Subcutaneous abdominal adipose tissue (tissue), 5 donors: ENCODE data around the gene UBA5.

ENCODE experiments used
- H3K27ac ChIP-seq: one replicate; pipeline ENCODE4 v1.7.0; 2013; ENCODE audit warnings: low read depth, mild to moderate bottlenecking, inconsistent platforms, low read length, moderate library complexity
- H3K27me3 ChIP-seq, 5 donors: one replicate each; pipeline ENCODE4 v1.7.0; 2013; ENCODE audit warnings: low read length in 5 of 5, inconsistent platforms in 1 of 5; ENCODE audit not compliant: control insufficient read depth in 5 of 5, insufficient read depth in 4 of 5
- H3K36me3 ChIP-seq, 5 donors: one replicate each; pipeline ENCODE4 v1.7.0; 2013; ENCODE audit warnings: low read length in 5 of 5; ENCODE audit not compliant: control insufficient read depth in 5 of 5, insufficient read depth in 5 of 5
- H3K4me1 ChIP-seq, 5 donors: one replicate each; pipeline ENCODE4 v1.7.0; 2013; ENCODE audit warnings: low read length in 5 of 5, mild to moderate bottlenecking in 3 of 5, moderate library complexity in 1 of 5; ENCODE audit not compliant: control insufficient read depth in 5 of 5, insufficient read depth in 5 of 5
- H3K4me3 ChIP-seq, 5 donors: one replicate each; pipeline ENCODE4 v1.7.0; 2013; ENCODE audit warnings: low read length in 5 of 5, low read depth in 1 of 5
- H3K9ac ChIP-seq, 5 donors: one replicate each; pipeline ENCODE4 v1.7.0; 2013; ENCODE audit warnings: low read length in 5 of 5, mild to moderate bottlenecking in 4 of 5, moderate library complexity in 3 of 5
- H3K9me3 ChIP-seq, 5 donors: one replicate each; pipeline ENCODE4 v1.7.0; 2013; ENCODE audit warnings: low read length in 5 of 5; ENCODE audit not compliant: control insufficient read depth in 5 of 5
- donor health status: healthy.
- donor health status: healthy.
- donor health status: healthy.
- donor health status: healthy.
- donor health status: healthy.

Gene UBA5

GRCh38 chr3:132645058-132645457 lies 15.1 kb upstream of the UBA5 start:
- Histone ChIP-seq H3K27me3 (no peaks in the 10 kb centered on the region), H3K9ac (no peak overlapping the region), H3K36me3 (peaks cover 4 to 13% (median 7%) of the 10 kb centered on the region in 5 donors), H3K9me3 (no peaks in the 10 kb centered on the region), H3K4me1 (peaks cover 0 to 4% (median 2%) of the 10 kb centered on the region in 5 donors), H3K4me3 (no peak overlapping the region), H3K27ac (no peak overlapping the region)

DNA sequence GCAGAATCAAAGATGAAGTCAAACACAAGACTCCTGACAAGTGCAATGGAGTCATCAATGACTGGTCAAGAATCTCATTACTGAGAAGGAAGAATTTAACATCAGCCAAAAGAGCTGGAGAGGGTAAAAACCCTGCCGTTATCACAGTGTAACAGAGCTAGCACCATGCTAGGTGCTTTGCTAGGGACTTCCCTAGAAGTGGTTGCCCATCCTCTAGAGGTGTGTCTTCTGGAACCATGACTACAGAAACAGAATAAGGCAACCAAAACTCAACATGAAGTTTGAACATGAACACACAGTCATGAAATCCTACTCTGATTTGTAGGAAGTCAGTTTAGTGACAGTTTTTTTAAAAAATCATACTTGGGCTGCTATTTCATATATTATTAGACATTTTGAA lies 10.0 kb upstream of the UBA5 start:
- Histone ChIP-seq H3K4me3 (no peak overlapping the region), H3K9ac (no peak overlapping the region), H3K36me3 (no peaks in the 10 kb centered on the region), H3K27ac (no peak overlapping the region), H3K9me3 (no peaks in the 10 kb centered on the region), H3K4me1 (peaks cover 0 to 20% (median 16%) of the 10 kb centered on the region in 5 donors), H3K27me3 (no peaks in the 10 kb centered on the region)

DNA sequence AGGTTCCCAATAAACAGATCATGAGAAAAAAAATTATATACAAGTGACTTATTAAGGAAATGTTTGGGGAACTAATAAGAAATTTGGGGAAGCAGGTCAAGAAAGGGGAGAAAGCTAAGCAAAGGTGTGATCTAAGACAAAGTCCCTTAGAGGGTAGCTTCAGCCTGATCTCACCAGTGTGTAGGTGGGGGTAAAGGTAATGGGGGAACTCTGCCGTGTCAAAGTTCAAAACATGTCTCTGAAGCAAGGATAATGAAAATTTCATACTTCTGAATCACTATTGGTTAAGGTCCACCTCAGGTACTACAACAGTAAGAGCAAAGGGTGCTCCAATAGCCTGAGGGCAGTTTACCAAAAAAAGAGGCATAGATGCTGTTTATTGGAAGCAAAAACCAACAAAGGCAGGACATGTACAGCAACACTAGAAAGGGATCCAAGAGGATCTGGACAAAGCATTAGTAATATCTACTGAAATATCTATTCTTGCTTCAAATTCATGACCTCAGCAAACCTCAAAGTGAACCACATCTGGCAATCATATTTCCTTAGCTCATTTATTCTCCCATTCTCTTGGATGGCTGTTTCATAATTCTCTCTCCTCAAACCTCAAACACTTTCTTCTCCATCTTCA lies 7.4 kb upstream of the UBA5 start:
- Histone ChIP-seq H3K9ac (no peak overlapping the region), H3K36me3 (no peaks in the 10 kb centered on the region), H3K4me3 (no peak overlapping the region), H3K4me1 (peaks cover 0 to 30% (median 27%) of the 10 kb centered on the region in 5 donors), H3K9me3 (no peaks in the 10 kb centered on the region), H3K27ac (no peak overlapping the region), H3K27me3 (no peaks in the 10 kb centered on the region)

- H3K4me3 ChIP-seq = no peak overlapping the region
- H3K27ac ChIP-seq = no peak overlapping the region
- H3K27me3 ChIP-seq = no peaks in the 10 kb centered on the region
- no peaks in the 10 kb centered on the region for H3K36me3 ChIP-seq
- H3K9ac ChIP-seq = no peak overlapping the region
- peaks cover 0 to 40% (median 36%) of the 10 kb centered on the region in 5 donors for H3K4me1 ChIP-seq
- no peaks in the 10 kb centered on the region for H3K9me3 ChIP-seq
Measured at GRCh38 chr3:132654190-132654589, 5.9 kb upstream of the UBA5 start.

DNA sequence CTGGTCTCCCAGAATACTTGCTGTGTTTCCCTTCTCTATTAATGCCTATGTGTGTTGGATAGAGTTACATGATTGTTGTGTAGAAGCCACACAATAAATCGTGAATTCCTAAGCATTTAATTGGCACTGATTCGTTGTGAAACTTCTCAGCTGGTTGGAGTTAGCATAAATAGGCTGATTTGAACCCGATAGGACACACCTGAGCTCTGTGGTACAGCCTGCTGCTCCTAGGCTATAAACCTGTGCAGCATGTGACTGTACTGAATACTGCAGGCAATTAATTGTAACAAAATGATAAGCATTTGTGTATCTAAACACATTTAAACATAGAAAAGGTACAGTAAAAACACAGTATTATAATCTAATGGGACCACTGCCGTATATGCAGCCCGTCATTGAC lies 5.4 kb upstream of the UBA5 start:
- no peak overlapping the region for H3K27ac ChIP-seq
- H3K9me3 ChIP-seq = no peaks in the 10 kb centered on the region
- no peaks in the 10 kb centered on the region for H3K27me3 ChIP-seq
- H3K9ac ChIP-seq = no peak overlapping the region
- H3K4me3 ChIP-seq = no peak overlapping the region
- no peaks in the 10 kb centered on the region for H3K36me3 ChIP-seq
- peaks cover 0 to 41% (median 36%) of the 10 kb centered on the region in 5 donors for H3K4me1 ChIP-seq

DNA sequence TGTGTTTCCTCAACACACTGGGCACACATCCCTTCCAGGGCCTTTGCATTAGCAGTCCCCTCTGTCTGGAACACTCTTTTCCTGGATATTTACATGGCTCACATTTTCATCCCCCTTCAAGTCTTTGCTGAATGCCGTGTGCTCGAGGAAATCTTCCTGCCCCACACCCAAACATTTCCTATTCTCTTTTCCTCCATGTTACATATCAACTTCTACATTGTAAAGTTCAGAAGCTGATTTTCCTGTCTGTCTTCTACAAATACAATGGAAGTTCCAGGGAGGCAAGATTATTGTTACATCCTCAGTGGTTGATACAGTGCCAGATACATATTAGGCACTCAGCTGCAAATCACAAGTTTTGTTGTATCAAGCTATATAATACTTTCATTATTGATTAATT lies 4.7 kb upstream of the UBA5 start:
- H3K36me3 ChIP-seq = no peaks in the 10 kb centered on the region
- H3K9ac ChIP-seq = no peak overlapping the region
- peaks cover 0 to 46% (median 36%) of the 10 kb centered on the region in 5 donors for H3K4me1 ChIP-seq
- no peaks in the 10 kb centered on the region for H3K9me3 ChIP-seq
- H3K4me3 ChIP-seq = no peak overlapping the region
- no peaks in the 10 kb centered on the region for H3K27me3 ChIP-seq
- peak overlapping the region; percentile 9 for H3K27ac ChIP-seq

DNA sequence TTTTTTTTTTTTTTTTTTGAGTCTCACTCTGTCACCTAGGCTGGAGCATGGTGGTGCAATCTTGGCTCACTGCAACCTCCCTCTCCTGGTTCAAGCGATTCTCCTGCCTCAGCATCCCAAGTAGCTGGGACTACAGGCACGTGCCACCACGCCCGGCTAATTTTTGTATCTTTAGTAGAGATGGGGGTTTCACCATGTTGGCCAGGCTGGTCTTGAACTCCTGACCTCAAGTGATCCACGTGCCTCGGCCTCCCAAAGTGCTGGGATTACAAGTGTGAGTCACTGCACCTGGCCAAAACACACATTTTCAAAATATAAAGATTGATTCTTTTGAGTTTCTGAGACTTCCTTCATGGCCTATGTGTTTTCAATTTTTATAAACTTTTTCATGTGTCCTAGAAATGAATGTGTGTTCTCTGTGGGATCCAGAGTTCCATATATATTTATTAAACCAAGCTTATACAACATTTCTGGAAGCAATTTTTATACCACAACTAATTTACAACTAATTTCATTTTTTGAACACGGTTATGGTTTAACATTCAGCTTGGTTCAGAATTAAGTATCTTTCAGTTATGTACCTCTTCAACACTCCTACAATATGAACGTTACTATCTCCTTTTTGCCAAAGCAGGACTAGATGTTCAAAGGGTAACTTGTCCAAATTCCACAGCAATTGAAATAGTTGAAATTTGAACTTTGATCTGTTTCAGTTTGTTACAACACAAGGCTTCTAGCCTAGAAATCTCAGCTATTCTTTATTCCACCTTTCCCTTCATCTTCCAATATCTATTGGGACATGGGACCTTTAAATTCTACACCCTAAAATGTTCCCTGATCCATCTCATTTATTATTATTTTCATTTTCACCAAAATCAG lies 2.0 kb upstream of the UBA5 start:
- Histone ChIP-seq H3K9ac (peak overlapping the region in 3 of 5 donors; percentile 31 to 93 (median 89)), H3K27ac (peak overlapping the region; percentile 92), H3K4me3 (peak overlapping the region in 3 of 5 donors; percentile 77 to 97 (median 95)), H3K9me3 (no peaks in the 10 kb centered on the region), H3K36me3 (no peaks in the 10 kb centered on the region), H3K4me1 (peaks cover 3 to 54% (median 41%) of the 10 kb centered on the region in 5 donors), H3K27me3 (no peaks in the 10 kb centered on the region)

GRCh38 chr3:132659000-132659364 lies 1.1 kb upstream of the UBA5 start:
- Histone ChIP-seq H3K36me3 (no peaks in the 10 kb centered on the region), H3K27ac (peak overlapping the region; percentile 92), H3K9me3 (no peaks in the 10 kb centered on the region), H3K4me3 (peak overlapping the region; percentile 77 to 97 (median 92)), H3K4me1 (peaks cover 3 to 54% (median 39%) of the 10 kb centered on the region in 5 donors), H3K9ac (peak overlapping the region; percentile 82 to 93 (median 89)), H3K27me3 (no peaks in the 10 kb centered on the region)

GRCh38 chr3:132659365-132660051 lies 621 bp upstream of the UBA5 start, which contains the start of gene ACAD11:
Gene ACAD11 (minus strand): TSS chr3:132659809. CDS start chr3:132659751, 58 bp downstream.
- H3K4me1 ChIP-seq = peaks cover 3 to 54% (median 39%) of the 10 kb centered on the region in 5 donors

DNA sequence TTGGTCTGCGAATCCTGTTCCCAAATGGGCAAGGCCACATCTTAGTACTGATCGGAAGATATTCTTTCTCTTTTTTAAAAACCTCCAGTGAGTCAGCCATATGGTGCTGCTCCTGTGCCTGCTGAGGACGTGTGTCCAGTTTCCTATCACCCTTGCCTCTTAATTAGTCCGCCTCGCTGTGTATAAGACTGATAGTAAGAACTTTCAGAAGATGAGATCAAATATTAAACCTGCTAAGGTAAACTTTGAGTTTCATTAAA lies 612 bp downstream of the UBA5 start:
- H3K4me1 ChIP-seq = peaks cover 3 to 45% (median 34%) of the 10 kb centered on the region in 5 donors

More at GRCh38 chr3:132659365-132660051, 621 bp upstream of the UBA5 start, which contains the start of gene ACAD11:
- Histone ChIP-seq H3K27ac (peak within 1 kb of the TSS; percentile 92), H3K9me3 (no peaks in the 10 kb centered on the region), H3K27me3 (no peaks in the 10 kb centered on the region), H3K4me3 (peak within 1 kb of the TSS; percentile 77 to 97 (median 92)), H3K36me3 (no peaks in the 10 kb centered on the region), H3K9ac (peak within 1 kb of the TSS; percentile 82 to 93 (median 89))

More for the DNA sequence above, 612 bp downstream of the UBA5 start:
- Histone ChIP-seq H3K9me3 (no peaks in the 10 kb centered on the region), H3K27me3 (no peaks in the 10 kb centered on the region), H3K9ac (peak overlapping the region; percentile 82 to 93 (median 89)), H3K4me3 (peak overlapping the region; percentile 77 to 97 (median 92)), H3K36me3 (no peaks in the 10 kb centered on the region), H3K27ac (peak overlapping the region; percentile 92)
